Lower leg skin (tissue), 3 donors: ENCODE measurements around the gene CX3CR1.

Source experiments
- POLR2A ChIP-seq, 2 donors: fragments of 450-650 bp; IDR thresholded peaks; one replicate each; pipeline ENCODE4 v1.6.1; 2016 to 2017; ENCODE audit warnings: antibody characterized with exemption in 2 of 2, mild to moderate bottlenecking in 1 of 2, moderate library complexity in 1 of 2
- TF ChIP-seq, protein P1 (sequence below), 3 donors: fragments of 450-650 bp; IDR thresholded peaks; one replicate each; pipeline ENCODE4 v1.5.1; 2016; ENCODE audit warnings: antibody characterized with exemption in 3 of 3, mild to moderate bottlenecking in 3 of 3, moderate library complexity in 2 of 3

- TF ChIP-seq, protein P1, sequence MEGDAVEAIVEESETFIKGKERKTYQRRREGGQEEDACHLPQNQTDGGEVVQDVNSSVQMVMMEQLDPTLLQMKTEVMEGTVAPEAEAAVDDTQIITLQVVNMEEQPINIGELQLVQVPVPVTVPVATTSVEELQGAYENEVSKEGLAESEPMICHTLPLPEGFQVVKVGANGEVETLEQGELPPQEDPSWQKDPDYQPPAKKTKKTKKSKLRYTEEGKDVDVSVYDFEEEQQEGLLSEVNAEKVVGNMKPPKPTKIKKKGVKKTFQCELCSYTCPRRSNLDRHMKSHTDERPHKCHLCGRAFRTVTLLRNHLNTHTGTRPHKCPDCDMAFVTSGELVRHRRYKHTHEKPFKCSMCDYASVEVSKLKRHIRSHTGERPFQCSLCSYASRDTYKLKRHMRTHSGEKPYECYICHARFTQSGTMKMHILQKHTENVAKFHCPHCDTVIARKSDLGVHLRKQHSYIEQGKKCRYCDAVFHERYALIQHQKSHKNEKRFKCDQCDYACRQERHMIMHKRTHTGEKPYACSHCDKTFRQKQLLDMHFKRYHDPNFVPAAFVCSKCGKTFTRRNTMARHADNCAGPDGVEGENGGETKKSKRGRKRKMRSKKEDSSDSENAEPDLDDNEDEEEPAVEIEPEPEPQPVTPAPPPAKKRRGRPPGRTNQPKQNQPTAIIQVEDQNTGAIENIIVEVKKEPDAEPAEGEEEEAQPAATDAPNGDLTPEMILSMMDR (IDR thresholded peaks at IDR 0.05) = no peak
- TF ChIP-seq POLR2A (IDR thresholded peaks at IDR 0.05) = no peak
Measured at GRCh38 chr3:39319249-39319648, 39.4 kb upstream of the CX3CR1 start.
